CD14-positive monocyte (primary cell): ENCODE data around the gene DIRAS1. TPM values are rescaled to one million over a fixed set of nuclear protein-coding genes. Genes with fewer than 3 reads are reported as not detected.

Experiments
- DNase-seq, 3 donors: peaks; one replicate each; pipeline ENCODE4 v3.0.0-alpha.2; 2011 to 2022
- H2AFZ ChIP-seq: 2 replicates; pipeline ENCODE4 v1.6.0; 2012; ENCODE audit warnings: mild to moderate bottlenecking, low read depth, low read length, inconsistent platforms; ENCODE audit not compliant: insufficient read depth, poor library complexity, severe bottlenecking
- H3K27ac ChIP-seq, 2 donors: 1 replicate in 1 of 2; 2 replicates in 1 of 2; pipeline ENCODE4 v1.5.1; 2012 to 2013; ENCODE audit warnings: low read length in 2 of 2, control low read depth in 1 of 2, inconsistent platforms in 1 of 2, low read depth in 1 of 2, mild to moderate bottlenecking in 1 of 2
- H3K27me3 ChIP-seq, 2 donors: one replicate each; pipeline versions ENCODE4 v1.6.0 to v1.6.1; 2011 to 2013; ENCODE audit warnings: low read length in 2 of 2; ENCODE audit not compliant: control insufficient read depth in 2 of 2, insufficient read depth in 2 of 2
- H3K36me3 ChIP-seq, 2 donors: replicated peaks in 1 of 2; 1 replicate in 1 of 2; 2 replicates in 1 of 2; pipeline versions ENCODE4 v1.5.1 to v1.6.1; 2012 to 2013; ENCODE audit warnings: low read length in 2 of 2, control low read depth in 1 of 2, inconsistent platforms in 1 of 2, mild to moderate bottlenecking in 1 of 2; ENCODE audit not compliant: insufficient read depth in 2 of 2, control insufficient read depth in 1 of 2
- H3K4me1 ChIP-seq, 2 donors: 1 replicate in 1 of 2; 2 replicates in 1 of 2; pipeline versions ENCODE4 v1.5.1 to v1.6.1; 2012 to 2013; ENCODE audit warnings: low read length in 2 of 2, control low read depth in 1 of 2, inconsistent platforms in 1 of 2, mild to moderate bottlenecking in 1 of 2, moderate library complexity in 1 of 2; ENCODE audit not compliant: insufficient read depth in 2 of 2, control insufficient read depth in 1 of 2
- H3K4me2 ChIP-seq: replicated peaks from 2 replicates; pipeline ENCODE3; 2012; ENCODE audit warnings: low read length, moderate library complexity, mild to moderate bottlenecking; ENCODE audit not compliant: poor library complexity, severe bottlenecking; ENCODE audit errors: extremely low read depth
- H3K4me3 ChIP-seq, 3 experiments: fragments of 200-600 bp in 1 of 3; sonication (generic) in 1 of 3; replicated peaks in 1 of 3; 1 replicate in 2 of 3; 2 replicates in 1 of 3; pipeline ENCODE4 v1.5.1; 2011 to 2013; ENCODE audit warnings: low read length in 3 of 3, mild to moderate bottlenecking in 3 of 3, control low read depth in 2 of 3, low read depth in 2 of 3, inconsistent platforms in 1 of 3, moderate library complexity in 1 of 3
- H3K79me2 ChIP-seq: 2 replicates; pipeline ENCODE4 v1.6.0; 2012; ENCODE audit warnings: mild to moderate bottlenecking, control low read depth, inconsistent platforms, low read length, moderate library complexity; ENCODE audit not compliant: insufficient read depth
- H3K9ac ChIP-seq: 2 replicates; pipeline ENCODE4 v1.6.0; 2017; ENCODE audit warnings: low read length, mild to moderate bottlenecking; ENCODE audit not compliant: insufficient read depth, poor library complexity, severe bottlenecking
- H3K9me3 ChIP-seq, 2 donors: replicated peaks in 1 of 2; 1 replicate in 1 of 2; 2 replicates in 1 of 2; pipeline versions ENCODE4 v1.5.1 to v1.6.1; 2012 to 2013; ENCODE audit warnings: low read length in 2 of 2, control low read depth in 1 of 2; ENCODE audit not compliant: control insufficient read depth in 1 of 2, insufficient read depth in 1 of 2
- H4K20me1 ChIP-seq: 2 replicates; pipeline ENCODE4 v1.6.0; 2012; ENCODE audit warnings: mild to moderate bottlenecking, low read length, control low read depth, moderate library complexity; ENCODE audit not compliant: insufficient read depth
- H3K27ac Mint-ChIP-seq, 7 donors: one replicate each; pipeline ENCODE4 v1.8.0; 2020; ENCODE audit warnings: mild to moderate bottlenecking in 7 of 7, mixed read lengths in 7 of 7, moderate library complexity in 6 of 7, inconsistent platforms in 2 of 7
- H3K27me3 Mint-ChIP-seq, 3 donors: one replicate each; pipeline ENCODE4 v1.8.0; 2021 to 2022; ENCODE audit warnings: low read depth in 3 of 3, mild to moderate bottlenecking in 3 of 3, mixed read lengths in 3 of 3, moderate library complexity in 3 of 3, inconsistent platforms in 1 of 3
- H3K36me3 Mint-ChIP-seq, 2 donors: one replicate each; pipeline ENCODE4 v1.8.0; 2020; ENCODE audit warnings: mixed read lengths in 2 of 2, inconsistent platforms in 1 of 2, mild to moderate bottlenecking in 1 of 2
- H3K4me1 Mint-ChIP-seq: one replicate; pipeline ENCODE4 v1.8.0; 2020; ENCODE audit warnings: mild to moderate bottlenecking, mixed read lengths
- H3K4me3 Mint-ChIP-seq, 2 donors: one replicate each; pipeline ENCODE4 v1.8.0; 2020; ENCODE audit warnings: mild to moderate bottlenecking in 2 of 2, mixed read lengths in 2 of 2, moderate library complexity in 1 of 2
- H3K9me3 Mint-ChIP-seq, 7 donors: one replicate each; pipeline ENCODE4 v1.8.0; 2020 to 2022; ENCODE audit warnings: mixed read lengths in 7 of 7, mild to moderate bottlenecking in 6 of 7, moderate library complexity in 6 of 7, inconsistent platforms in 2 of 7
- WGBS: methylation state at CpG from one replicate; pipeline ENCODE4 v1.1.5; 2013; ENCODE audit warnings: missing lambda C conversion rate; ENCODE audit not compliant: insufficient coverage; 5-methylcytosine and 5-hydroxymethylcytosine counted together
- intact Hi-C, 2 donors: fragments of 100-400 bp; cut with micrococcal nuclease; formaldehyde crosslinking; loops; one replicate each; pipeline versions ENCODE4 v1.15.0 to v1.15.1; 2023
- polyA plus RNA-seq, 3 donors: library from polyadenylated mRNA; depleted of rRNA in 1 of 3; unstranded in 2 of 3; stranded (reverse) in 1 of 3; fragments of 300-500 nt in 2 of 3; fragments of >200 nt in 1 of 3; fragmentation: Illumina TruSeq in 2 of 3; gene quantifications; 1 replicate in 2 of 3; 2 replicates in 1 of 3; pipeline ENCODE4 v1.2.3, GENCODE V29; 2012 to 2021
- TF ChIP-seq, protein P1 (sequence below): fragments of 200-600 bp; IDR thresholded peaks from one replicate; pipeline ENCODE4 v1.8.0; 2022; ENCODE audit warnings: antibody characterized with exemption, mild to moderate bottlenecking

DIRAS1 gene
- polyA plus RNA-seq, 3 donors, result 0.04 TPM; not detected in 2

DNA sequence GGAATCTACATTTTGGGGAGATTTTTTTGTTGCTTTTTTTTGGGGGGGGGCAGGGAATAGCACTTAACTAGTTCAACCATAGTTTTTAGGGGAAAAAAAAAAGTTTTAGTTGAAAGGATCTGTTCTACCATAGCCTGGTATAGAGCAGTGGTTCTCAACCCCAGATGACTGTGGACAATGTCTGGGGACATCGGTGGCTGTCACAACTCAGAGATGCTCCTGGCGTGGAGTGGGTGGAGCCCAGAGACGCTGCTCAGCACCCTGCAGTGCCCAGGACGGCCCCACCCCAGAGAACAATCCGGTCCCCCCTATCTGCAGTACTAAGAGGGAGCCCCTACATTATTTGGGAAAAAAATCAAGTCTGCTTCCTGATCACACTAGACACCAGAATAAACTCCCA lies 27.0 kb downstream of the DIRAS1 start:
- Histone ChIP-seq H3K79me2 (peaks cover 3% of the 10 kb centered on the region), H3K27ac (no peak overlapping the region), H4K20me1 (no peaks in the 10 kb centered on the region), H3K4me2 (no peak overlapping the region), H3K9ac (no peak overlapping the region), H3K27me3 (no peaks in the 10 kb centered on the region), H2AFZ (no peak overlapping the region), H3K4me3 (no peak overlapping the region), H3K4me1 (peaks cover 14 to 16% of the 10 kb centered on the region in 2 donors), H3K9me3 (no peaks in the 10 kb centered on the region), H3K36me3 (no peaks in the 10 kb centered on the region)
- Mint-ChIP-seq H3K4me1 (peaks cover 34% of the 10 kb centered on the region), H3K9me3 (peaks cover 0 to 5% (median 0%) of the 10 kb centered on the region in 7 donors), H3K4me3 (no peak overlapping the region), H3K36me3 (no peaks in the 10 kb centered on the region), H3K27me3 (peaks cover 0 to 6% (median 0%) of the 10 kb centered on the region in 3 donors), H3K27ac (peak overlapping the region in 2 of 7 donors; percentile 8 to 51)
- DNase-seq, result no peak
- 58% methylated on average over 3 of the region's 5 CpGs for WGBS
- TF ChIP-seq, protein P1, sequence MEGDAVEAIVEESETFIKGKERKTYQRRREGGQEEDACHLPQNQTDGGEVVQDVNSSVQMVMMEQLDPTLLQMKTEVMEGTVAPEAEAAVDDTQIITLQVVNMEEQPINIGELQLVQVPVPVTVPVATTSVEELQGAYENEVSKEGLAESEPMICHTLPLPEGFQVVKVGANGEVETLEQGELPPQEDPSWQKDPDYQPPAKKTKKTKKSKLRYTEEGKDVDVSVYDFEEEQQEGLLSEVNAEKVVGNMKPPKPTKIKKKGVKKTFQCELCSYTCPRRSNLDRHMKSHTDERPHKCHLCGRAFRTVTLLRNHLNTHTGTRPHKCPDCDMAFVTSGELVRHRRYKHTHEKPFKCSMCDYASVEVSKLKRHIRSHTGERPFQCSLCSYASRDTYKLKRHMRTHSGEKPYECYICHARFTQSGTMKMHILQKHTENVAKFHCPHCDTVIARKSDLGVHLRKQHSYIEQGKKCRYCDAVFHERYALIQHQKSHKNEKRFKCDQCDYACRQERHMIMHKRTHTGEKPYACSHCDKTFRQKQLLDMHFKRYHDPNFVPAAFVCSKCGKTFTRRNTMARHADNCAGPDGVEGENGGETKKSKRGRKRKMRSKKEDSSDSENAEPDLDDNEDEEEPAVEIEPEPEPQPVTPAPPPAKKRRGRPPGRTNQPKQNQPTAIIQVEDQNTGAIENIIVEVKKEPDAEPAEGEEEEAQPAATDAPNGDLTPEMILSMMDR, result no peak
- intact Hi-C loops, result loop anchor here in 1 of 2 donors (5.0 kb wide), 1 partner anchor 37 kb away; no protein-coding TSS in a partner anchor

DNA sequence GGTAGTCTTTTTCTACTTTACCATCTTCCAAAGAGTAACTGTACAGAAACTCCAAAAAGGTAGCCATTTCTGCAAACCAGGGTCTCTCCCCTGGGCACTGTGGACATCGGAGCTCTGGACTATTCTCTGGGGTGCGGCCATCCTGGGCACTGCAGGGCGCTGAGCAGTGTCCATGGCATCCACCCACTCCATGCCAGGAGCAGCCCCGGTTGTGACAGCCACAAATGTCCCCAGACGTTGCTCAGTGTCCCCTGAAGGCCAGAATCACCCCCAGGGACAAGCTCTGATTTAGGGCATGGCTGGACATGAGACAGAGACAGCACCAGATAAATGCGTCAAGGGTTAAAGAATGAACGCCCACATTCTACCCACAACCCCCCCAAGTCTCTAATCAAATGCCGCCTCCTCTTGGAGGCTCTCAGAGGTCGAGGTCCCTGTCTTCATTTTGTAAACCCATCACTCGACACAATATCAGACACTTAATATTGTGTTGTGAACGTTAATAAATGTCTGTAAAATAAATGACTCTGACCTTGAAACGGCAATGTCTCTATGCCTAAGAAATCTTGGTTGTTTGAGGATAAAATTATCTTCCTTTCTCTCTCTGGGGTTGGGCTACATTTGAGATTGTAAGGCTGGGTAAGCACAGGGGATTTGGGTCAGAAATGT lies 27.5 kb downstream of the DIRAS1 start:
- peaks cover 3% of the 10 kb centered on the region for H3K79me2 ChIP-seq
- TF ChIP-seq, protein P1, result no peak
- H3K36me3 ChIP-seq, result no peaks in the 10 kb centered on the region
- H3K4me2 ChIP-seq, result no peak overlapping the region
- peaks cover 14 to 16% of the 10 kb centered on the region in 2 donors for H3K4me1 ChIP-seq
- no peak overlapping the region for H3K27ac ChIP-seq
- H3K4me1 Mint-ChIP-seq, result peaks cover 28% of the 10 kb centered on the region
- no peak overlapping the region for H3K9ac ChIP-seq
- no peaks in the 10 kb centered on the region for H3K9me3 ChIP-seq
- peak overlapping the region in 1 of 7 donors; percentile 8 for H3K27ac Mint-ChIP-seq
- H3K27me3 Mint-ChIP-seq, result peaks cover 0 to 6% (median 0%) of the 10 kb centered on the region in 3 donors
- H3K4me3 Mint-ChIP-seq, result no peak overlapping the region
- H3K4me3 ChIP-seq, result no peak overlapping the region
- H3K27me3 ChIP-seq, result no peaks in the 10 kb centered on the region
- DNase-seq, result no peak
- WGBS, result 93% methylated on average over 5 of the region's 12 CpGs
- no peaks in the 10 kb centered on the region for H4K20me1 ChIP-seq
- H3K36me3 Mint-ChIP-seq, result no peaks in the 10 kb centered on the region
- H3K9me3 Mint-ChIP-seq, result peaks cover 0 to 5% (median 0%) of the 10 kb centered on the region in 7 donors
- intact Hi-C loops, result loop anchor here in 1 of 2 donors (5.0 kb wide), 1 partner anchor 36 kb away; no protein-coding TSS in a partner anchor
- H2AFZ ChIP-seq, result no peak overlapping the region
